Vagina (tissue), 2 donors: ENCODE results near the gene ERI2. TPM values are rescaled to one million over a fixed set of nuclear protein-coding genes. Genes with fewer than 3 reads are reported as not detected.
"Not testable (repeated sequence)": the region's sequence is repeated elsewhere in the genome, so short reads cannot be mapped to it uniquely, and the experiment has no call there.

Source experiments
- DNase-seq, 2 donors: peaks; one replicate each; pipeline ENCODE4 v3.0.0-alpha.2; 2017; ENCODE audit errors: extremely low spot score in 2 of 2
- H3K27ac ChIP-seq: fragments of 200-600 bp; sonication (generic); one replicate; pipeline ENCODE4 v1.5.1; 2019
- H3K27me3 ChIP-seq: fragments of 200-600 bp; sonication (generic); one replicate; pipeline ENCODE4 v1.5.1; 2019
- H3K36me3 ChIP-seq, 2 donors: fragments of 200-600 bp; sonication (generic); one replicate each; pipeline ENCODE4 v1.5.1; 2017 to 2019
- H3K4me1 ChIP-seq: fragments of 200-600 bp; sonication (generic); one replicate; pipeline ENCODE4 v1.5.1; 2019
- H3K4me3 ChIP-seq, 2 donors: fragments of 200-600 bp; sonication (generic); 1 replicate in 1 of 2; 2 replicates in 1 of 2; pipeline ENCODE4 v1.5.1; 2016 to 2019
- H3K9me3 ChIP-seq: fragments of 200-600 bp; sonication (generic); one replicate; pipeline ENCODE4 v1.5.1; 2019
- POLR2A ChIP-seq, 2 donors: fragments of 450-650 bp; IDR thresholded peaks; one replicate each; pipeline ENCODE4 v1.6.1; 2017; ENCODE audit warnings: antibody characterized with exemption in 2 of 2, mild to moderate bottlenecking in 2 of 2, moderate library complexity in 2 of 2
- POLR2AphosphoS5 ChIP-seq, 2 donors: sonication (generic); formaldehyde crosslinking; IDR thresholded peaks; one replicate each; pipeline ENCODE4 v1.9.0; 2017; ENCODE audit warnings: antibody characterized with exemption in 2 of 2, mild to moderate bottlenecking in 2 of 2, low read depth in 1 of 2; ENCODE audit not compliant: insufficient read depth in 1 of 2
- intact Hi-C: fragments of 100-400 bp; cut with DNase I; formaldehyde crosslinking; loops from one replicate; pipeline ENCODE4 v1.15.1; 2023
- total RNA-seq: library from RNA; depleted of rRNA; stranded (reverse); fragments of >200 nt; gene quantifications from one replicate; pipeline ENCODE4 v1.2.3, GENCODE V29; 2016
- TF ChIP-seq, protein P1 (sequence below), 3 experiments: fragments of 450-650 bp in 2 of 3; fragments of 200-600 bp in 1 of 3; sonication (generic) in 1 of 3; IDR thresholded peaks; one replicate each; pipeline ENCODE4 v1.5.1; 2017 to 2019; ENCODE audit warnings: antibody characterized with exemption in 3 of 3, mild to moderate bottlenecking in 2 of 3, moderate library complexity in 2 of 3

Gene ERI2
- total RNA-seq, 1 donor from 2014 or later: 6.4 TPM

DNA sequence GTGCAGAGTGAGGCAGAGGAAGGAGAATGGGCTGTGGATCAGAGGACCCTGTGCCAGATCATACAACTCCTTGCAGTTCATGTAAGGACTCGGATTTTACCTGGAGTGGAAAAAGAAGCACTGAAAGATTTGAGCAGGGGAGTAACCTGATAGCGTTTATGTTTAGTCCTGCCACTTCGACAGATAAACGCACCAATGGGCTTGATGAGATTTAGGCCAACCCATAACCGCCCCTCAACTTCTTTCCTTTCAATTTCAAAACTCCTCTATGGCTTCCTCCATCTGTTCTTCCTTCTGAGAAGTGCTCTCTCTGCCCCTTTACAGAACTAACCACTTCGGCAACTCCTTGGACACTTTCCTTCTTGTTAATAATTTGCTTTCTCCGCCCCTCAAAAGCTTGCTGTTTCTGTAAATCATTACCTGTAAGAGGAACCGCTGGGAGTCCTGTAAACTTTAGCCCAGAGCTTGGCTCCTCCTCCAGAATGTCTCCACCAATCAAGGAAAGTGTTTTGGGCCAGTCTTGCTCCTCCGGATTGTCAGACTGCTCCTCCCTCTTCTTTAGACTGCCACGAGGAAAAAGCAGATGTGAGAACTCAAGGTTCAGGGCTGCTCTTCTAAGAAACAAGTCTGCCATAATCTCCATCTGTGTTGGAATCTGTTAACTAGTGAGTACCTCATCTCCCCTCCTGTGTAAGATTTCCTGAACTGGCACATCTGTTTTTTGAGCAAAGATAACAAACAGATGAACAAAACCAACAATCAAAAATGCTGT is 42.6 kb downstream of the ERI2 start, which contains the start of gene ACSM3:
Gene ACSM3 (plus strand): TSS at position 554 of the 772 bp plus-strand sequence. CDS start 6,021 bp downstream, outside the sequence.
- Histone ChIP-seq H3K9me3 (no peaks in the 10 kb centered on the region), H3K27ac (peak within 1 kb of the TSS; percentile 69), H3K4me3 (peak within 1 kb of the TSS; percentile 40), H3K4me1 (peaks cover 7% of the 10 kb centered on the region), H3K27me3 (no peaks in the 10 kb centered on the region), H3K36me3 (no peaks in the 10 kb centered on the region)
- no peak for TF ChIP-seq POLR2A (IDR thresholded peaks at IDR 0.05)
- TF ChIP-seq POLR2AphosphoS5 (IDR thresholded peaks at IDR 0.05; ENCODE audit: insufficient read depth in 1 of 2, low read depth in 1 of 2): peak in 1 of 2 donors; percentile 79
- DNase-seq: no peak
- intact Hi-C loops: no loop called here

DNA sequence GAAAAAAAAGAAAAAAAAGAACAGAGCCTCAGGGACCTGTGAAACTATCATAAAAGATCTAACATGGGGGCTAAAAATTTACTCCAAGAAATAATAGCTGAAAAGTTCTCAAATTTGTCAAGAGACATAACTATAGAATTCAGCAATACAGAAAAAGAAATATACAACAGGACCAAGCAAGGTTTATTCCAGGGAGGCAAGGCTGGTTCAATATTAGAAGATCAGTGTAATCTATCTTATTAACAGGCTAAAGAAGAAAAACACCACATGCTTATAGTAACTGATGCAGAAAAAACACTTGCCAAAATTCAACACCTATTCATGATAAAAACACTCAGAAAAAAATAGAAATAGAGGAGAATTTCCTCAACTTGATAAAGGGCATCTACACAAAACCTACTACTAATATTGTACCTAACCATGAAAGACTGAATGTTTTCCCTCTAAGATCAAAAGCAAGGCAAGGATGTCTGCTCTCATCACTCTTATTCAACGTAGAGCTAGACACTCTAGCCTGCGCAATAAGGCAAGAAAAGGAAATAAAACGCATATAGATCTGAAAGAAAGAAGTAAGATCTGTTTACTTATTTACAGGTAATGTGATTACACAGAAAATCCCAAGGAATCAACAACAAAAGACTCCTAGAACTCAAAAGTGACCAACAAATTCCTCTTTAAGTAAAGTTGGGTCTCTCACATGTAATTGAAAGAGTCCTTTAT is 43.7 kb downstream of the ERI2 start:
- Histone ChIP-seq H3K9me3 (no peaks in the 10 kb centered on the region), H3K27me3 (no peaks in the 10 kb centered on the region), H3K4me3 (no peak overlapping the region), H3K27ac (no peak overlapping the region), H3K36me3 (no peaks in the 10 kb centered on the region), H3K4me1 (peaks cover 7% of the 10 kb centered on the region)
- no peak for TF ChIP-seq POLR2AphosphoS5 (IDR thresholded peaks at IDR 0.05; ENCODE audit: insufficient read depth in 1 of 2, low read depth in 1 of 2)
- no peak for TF ChIP-seq POLR2A (IDR thresholded peaks at IDR 0.05)
- TF ChIP-seq, protein P1, sequence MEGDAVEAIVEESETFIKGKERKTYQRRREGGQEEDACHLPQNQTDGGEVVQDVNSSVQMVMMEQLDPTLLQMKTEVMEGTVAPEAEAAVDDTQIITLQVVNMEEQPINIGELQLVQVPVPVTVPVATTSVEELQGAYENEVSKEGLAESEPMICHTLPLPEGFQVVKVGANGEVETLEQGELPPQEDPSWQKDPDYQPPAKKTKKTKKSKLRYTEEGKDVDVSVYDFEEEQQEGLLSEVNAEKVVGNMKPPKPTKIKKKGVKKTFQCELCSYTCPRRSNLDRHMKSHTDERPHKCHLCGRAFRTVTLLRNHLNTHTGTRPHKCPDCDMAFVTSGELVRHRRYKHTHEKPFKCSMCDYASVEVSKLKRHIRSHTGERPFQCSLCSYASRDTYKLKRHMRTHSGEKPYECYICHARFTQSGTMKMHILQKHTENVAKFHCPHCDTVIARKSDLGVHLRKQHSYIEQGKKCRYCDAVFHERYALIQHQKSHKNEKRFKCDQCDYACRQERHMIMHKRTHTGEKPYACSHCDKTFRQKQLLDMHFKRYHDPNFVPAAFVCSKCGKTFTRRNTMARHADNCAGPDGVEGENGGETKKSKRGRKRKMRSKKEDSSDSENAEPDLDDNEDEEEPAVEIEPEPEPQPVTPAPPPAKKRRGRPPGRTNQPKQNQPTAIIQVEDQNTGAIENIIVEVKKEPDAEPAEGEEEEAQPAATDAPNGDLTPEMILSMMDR (IDR thresholded peaks at IDR 0.05): no peak
- intact Hi-C loops: no loop called here
- DNase-seq: no peak

DNA sequence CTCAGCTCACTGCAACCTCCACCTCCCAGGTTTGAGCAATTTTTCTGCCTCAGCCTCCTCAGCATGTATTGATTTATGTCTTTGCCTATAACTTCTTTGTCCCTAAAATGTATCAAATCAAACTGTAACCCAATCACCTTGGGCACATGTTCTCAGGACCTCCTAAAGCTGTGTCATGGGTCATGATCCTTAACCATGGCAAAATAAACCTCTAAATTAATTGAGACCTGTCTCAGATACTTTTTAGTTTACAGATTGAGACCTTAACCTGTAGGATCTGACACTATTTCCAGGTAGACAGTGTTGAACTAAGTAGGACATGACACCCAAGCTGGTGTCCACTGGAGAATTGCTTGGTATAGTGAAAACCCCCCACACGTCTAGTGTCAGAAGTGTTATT is 45.1 kb downstream of the ERI2 start:
- TF ChIP-seq POLR2AphosphoS5 (IDR thresholded peaks at IDR 0.05; ENCODE audit: insufficient read depth in 1 of 2, low read depth in 1 of 2) (no peak), POLR2A (IDR thresholded peaks at IDR 0.05) (no peak)
- TF ChIP-seq, protein P1 (IDR thresholded peaks at IDR 0.05): no peak
- DNase-seq: no peak
- intact Hi-C loops: no loop called here
- no peaks in the 10 kb centered on the region for H3K9me3 ChIP-seq
- H3K4me1 ChIP-seq: peaks cover 7% of the 10 kb centered on the region
- H3K4me3 ChIP-seq: no peak overlapping the region
- H3K27me3 ChIP-seq: no peaks in the 10 kb centered on the region
- no peak overlapping the region for H3K27ac ChIP-seq
- H3K36me3 ChIP-seq: no peaks in the 10 kb centered on the region

DNA sequence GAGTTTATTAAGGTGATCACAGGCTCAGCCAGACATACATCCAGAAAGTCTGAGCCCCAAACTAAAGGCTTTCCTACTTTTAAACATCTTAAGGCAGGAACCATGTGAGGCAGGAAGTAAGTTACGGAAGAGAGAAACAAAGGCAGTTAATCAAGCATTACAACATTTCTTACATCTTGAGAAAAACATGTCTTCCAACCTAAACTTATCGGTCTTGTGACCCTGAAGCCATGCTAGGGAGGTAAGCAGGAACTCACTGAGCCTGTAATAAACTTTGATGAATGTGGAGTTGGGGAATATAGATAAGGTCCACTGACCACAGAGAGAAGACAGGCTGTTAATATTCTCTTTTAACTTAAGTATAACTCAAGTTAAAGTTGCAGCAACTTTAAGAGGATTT is 45.9 kb downstream of the ERI2 start:
- no peak for DNase-seq
- Histone ChIP-seq H3K27me3 (no peaks in the 10 kb centered on the region), H3K27ac (no peak overlapping the region), H3K9me3 (no peaks in the 10 kb centered on the region), H3K4me3 (no peak overlapping the region), H3K36me3 (no peaks in the 10 kb centered on the region), H3K4me1 (peaks cover 7% of the 10 kb centered on the region)
- intact Hi-C loops: no loop called here
- TF ChIP-seq, protein P1 (IDR thresholded peaks at IDR 0.05): no peak
- no peak for TF ChIP-seq POLR2AphosphoS5 (IDR thresholded peaks at IDR 0.05; ENCODE audit: insufficient read depth in 1 of 2, low read depth in 1 of 2)
- TF ChIP-seq POLR2A (IDR thresholded peaks at IDR 0.05): no peak

DNA sequence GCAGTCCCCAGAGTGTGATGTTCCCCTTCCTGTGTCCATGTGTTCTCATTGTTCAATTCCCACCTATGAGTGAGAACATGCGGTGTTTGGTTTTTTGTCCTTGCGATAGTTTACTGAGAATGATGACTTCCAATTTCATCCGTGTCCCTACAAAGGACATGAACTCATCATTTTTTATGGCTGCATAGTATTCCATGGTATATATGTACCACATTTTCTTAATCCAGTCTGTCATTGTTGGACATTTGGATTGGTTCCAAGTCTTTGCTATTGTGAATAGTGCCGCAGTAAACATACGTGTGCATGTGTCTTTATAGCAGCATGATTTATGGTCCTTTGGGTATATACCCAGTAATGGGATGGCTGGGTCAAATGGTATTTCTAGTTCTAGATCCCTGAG is 50.5 kb downstream of the ERI2 start:
- intact Hi-C loops, H3K27ac ChIP-seq, H3K9me3 ChIP-seq, H3K27me3 ChIP-seq, DNase-seq, H3K36me3 ChIP-seq, H3K4me3 ChIP-seq, H3K4me1 ChIP-seq: not testable (repeated sequence)

DNA sequence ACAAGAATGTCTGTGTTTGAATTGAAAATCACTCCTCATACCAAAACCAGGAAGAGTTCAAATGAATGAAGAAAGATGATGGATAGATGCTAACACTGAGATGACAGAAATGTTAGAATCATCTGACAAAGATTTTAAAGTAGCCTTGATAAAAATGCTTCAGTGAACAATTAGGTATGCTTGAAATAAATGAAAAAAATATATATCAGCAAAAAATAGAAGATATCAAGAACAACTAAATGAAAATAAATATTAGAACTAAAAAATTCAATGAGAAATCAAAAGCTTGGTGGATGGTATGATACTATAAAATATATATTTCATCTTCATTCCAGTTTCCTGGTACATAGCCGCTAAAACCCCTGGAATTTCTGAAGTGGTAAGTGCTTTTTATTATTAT is 51.0 kb downstream of the ERI2 start:
- TF ChIP-seq POLR2A (IDR thresholded peaks at IDR 0.05) (no peak), POLR2AphosphoS5 (IDR thresholded peaks at IDR 0.05; ENCODE audit: insufficient read depth in 1 of 2, low read depth in 1 of 2) (no peak)
- TF ChIP-seq, protein P1 (IDR thresholded peaks at IDR 0.05): no peak
- no peaks in the 10 kb centered on the region for H3K27me3 ChIP-seq
- H3K9me3 ChIP-seq: no peaks in the 10 kb centered on the region
- H3K4me3 ChIP-seq: no peak overlapping the region
- DNase-seq: no peak
- intact Hi-C loops: no loop called here
- H3K27ac ChIP-seq: no peak overlapping the region
- no peaks in the 10 kb centered on the region for H3K4me1 ChIP-seq
- no peaks in the 10 kb centered on the region for H3K36me3 ChIP-seq
